Activated CD4-positive, alpha-beta T cell treated with anti-CD3 and anti-CD28 coated beads, Interleukin-2, amount 50 U/mL, for 16 hours (primary cell): ENCODE data around the gene ZBTB7A.

Source experiments
- DNase-seq: peaks from one replicate; pipeline ENCODE4 v3.0.0-alpha.2; 2020

The ZBTB7A gene

GRCh38 chr19:4052114-4052992 is 14.3 kb downstream of the ZBTB7A start:
- DNase-seq = no peak

DNA sequence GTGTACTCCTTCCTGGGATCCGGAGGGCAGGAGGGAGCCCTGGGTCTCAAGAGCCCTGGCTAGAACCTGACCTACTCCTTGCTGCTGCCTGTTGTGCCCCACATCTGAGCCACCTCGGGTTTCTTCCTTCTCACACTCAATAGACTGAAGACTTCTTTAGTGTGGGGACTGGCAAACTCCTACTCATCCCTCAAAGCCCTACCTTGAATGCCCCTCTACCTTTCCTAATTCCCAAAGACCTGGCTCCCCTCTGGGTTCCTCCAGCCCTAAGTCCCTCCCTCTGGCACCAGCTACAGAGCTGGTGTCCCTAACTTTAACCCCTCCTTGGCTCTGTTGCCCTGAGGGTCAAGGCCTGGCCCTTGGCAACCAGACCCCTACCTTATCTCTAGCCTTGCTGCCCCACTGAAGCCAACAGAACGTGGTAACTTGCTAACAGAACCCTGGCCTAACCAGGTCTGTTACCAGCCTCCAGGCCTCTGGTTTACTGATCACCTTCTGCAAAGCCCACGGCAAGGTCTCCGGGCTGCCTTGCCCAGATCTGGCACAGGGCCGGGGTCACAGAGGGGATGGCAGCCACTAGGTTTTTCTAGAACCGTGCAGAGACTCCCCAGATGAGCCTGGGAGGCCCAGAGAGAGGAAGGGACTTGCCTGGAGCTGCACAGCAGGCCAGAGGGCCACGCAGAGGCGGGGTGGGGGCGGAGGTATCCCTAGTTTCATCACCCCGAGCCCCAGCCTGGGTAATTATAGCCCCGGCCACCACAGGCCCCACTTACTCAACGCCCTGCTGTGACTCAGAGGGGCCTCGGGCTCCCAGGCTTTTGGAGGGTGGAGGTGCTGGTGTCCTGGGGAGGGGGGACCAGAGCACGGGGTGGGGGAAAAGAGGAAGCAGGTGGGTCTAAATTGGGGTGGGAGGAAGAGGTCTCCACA is 15.3 kb downstream of the ZBTB7A start:
- DNase-seq = no peak

- no peak for DNase-seq
Measured at GRCh38 chr19:4049432-4049831, 17.3 kb downstream of the ZBTB7A start.

DNA sequence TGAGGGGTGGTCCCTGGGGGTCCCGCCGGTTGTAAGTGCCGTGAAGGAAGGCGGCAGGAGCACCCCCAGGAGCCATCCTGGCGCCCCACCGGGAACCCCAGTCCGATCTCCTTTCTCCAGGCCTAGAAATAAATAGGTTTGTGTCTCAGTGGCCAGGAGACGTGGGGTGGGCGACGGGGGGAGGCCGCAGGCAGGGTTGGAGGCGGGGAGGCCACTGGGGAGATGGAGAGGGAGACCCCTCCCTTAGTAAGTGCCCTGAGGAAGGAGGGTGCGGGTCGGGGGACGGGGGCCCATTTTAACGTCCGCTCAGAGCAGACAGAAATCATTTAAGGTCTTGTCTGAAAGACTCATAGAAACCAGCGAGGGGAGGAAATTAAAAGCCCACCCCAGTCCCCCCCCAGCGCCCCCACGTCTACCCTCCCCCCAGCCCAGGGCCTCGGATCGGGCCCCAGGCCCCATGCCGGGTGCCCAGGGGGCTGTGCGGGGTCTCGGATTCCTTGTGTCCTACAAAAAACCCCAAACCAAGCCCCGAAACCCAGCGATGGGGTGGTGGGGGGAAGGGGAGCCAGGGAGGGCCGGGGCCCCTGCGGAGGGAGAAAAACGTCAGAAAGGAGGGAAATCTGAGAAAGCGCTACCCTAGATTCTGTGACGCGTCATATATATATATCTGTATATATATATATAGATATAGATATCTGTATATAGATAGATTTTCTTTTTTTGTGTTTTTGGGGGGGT is 19.6 kb downstream of the ZBTB7A start:
- no peak for DNase-seq

DNA sequence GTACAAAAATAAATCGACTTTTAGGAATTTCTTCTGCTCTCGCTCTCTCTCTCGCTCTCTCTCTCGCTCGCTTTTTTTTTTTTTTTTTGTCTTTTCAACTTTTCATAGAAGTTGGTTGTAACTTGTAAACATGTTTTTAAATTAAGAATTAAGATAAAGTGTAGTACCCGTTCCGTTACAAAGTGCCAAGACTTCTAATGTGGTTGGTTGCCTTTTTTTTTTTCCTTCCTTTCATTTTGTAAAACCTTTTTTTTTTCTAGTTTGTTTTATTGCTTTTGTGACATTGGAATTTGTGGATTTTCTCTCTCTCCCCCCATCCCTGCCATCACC is 20.4 kb downstream of the ZBTB7A start:
- no peak for DNase-seq

- no peak for DNase-seq
Measured at GRCh38 chr19:4045597-4046361, 20.9 kb downstream of the ZBTB7A start.

GRCh38 chr19:4044990-4045465 is 21.7 kb downstream of the ZBTB7A start:
- no peak for DNase-seq

DNA sequence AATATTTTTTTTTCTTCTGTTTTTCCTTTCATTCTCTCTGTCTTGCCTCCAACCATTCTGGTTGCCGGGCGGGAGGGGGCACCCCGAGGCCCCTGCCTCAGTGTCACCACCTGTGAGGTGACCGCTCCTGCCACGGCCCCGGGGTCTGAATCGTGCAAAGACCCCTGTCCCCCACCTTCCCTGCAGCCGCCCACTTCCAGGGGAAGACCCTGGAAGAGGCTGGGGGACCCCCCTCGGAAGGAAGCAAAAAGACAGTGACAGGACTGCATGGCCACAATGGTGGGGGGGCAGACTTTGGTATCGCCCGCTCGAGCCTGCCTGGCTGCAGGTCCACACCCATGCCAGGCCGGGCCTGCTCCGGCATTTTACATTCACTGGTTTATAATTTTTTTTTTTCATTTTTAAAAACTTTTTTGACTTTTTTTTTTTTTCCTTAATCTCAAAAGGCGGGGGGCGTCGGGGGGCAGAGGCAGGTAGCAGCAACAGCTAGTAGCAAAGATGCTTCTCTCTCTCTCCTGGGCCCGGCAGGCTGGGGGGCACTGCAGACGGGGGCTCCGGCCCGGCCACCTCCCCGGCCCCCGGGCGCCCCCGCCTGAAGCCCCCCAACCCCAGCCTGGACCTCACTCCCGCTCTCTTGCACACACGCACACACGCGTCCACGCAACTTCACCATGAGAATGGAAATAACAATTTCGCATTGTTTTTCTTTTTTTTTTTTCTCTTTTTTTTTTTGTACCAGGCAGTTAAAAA is 22.6 kb downstream of the ZBTB7A start:
- DNase-seq = no peak

GRCh38 chr19:4043401-4043800 is 23.3 kb downstream of the ZBTB7A start:
- no peak for DNase-seq

DNA sequence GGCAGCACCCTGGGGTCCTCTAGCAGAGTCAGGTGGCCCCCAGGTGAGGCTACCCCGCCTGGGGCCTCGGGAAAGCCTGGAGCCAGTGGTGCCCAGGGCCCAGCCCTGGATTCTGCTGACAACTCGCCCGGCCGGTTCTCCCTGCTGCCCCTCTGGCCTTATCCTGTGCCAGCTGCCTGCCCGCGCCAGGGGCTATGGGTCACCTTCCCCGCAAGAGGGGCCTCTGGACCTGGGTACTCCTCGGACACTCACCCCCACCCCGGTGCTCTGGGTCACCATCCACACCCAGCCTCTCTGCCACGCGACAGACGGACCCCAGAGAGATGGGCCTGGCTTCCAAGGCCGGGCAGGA is 24.0 kb downstream of the ZBTB7A start:
- DNase-seq = no peak

DNA sequence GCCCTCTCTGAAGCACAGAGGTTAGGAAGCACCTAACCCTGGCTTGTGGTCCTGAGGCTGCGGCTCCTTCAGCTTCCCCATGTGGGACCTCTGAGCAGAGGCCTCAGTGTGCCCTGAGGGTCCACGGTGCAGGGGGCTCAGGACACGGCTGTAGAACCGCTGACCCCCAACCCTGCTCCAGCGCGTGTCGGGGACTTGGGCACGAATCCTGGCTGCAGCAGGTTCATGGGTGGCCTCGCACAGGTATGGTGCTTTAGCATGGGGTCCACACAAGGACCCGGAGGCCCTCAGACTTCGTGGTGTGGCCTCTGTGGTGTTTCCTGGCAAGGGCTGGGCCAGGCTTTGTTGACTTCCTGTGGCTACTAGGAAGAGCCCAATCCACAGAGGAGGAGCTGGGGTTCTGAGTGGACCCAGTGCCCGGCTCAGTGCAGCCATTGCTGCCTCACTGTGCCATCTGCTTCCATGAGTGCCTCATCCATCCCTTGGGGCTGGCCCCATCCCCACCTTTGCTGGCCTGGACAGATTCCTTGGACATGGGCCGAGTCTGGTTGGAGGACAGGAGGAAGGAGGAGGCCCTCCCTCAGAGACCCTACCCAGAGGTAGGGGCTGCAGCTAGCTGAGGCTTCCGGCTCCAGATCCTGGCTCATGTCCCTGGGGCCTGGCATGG is 24.5 kb downstream of the ZBTB7A start:
- no peak for DNase-seq

DNA sequence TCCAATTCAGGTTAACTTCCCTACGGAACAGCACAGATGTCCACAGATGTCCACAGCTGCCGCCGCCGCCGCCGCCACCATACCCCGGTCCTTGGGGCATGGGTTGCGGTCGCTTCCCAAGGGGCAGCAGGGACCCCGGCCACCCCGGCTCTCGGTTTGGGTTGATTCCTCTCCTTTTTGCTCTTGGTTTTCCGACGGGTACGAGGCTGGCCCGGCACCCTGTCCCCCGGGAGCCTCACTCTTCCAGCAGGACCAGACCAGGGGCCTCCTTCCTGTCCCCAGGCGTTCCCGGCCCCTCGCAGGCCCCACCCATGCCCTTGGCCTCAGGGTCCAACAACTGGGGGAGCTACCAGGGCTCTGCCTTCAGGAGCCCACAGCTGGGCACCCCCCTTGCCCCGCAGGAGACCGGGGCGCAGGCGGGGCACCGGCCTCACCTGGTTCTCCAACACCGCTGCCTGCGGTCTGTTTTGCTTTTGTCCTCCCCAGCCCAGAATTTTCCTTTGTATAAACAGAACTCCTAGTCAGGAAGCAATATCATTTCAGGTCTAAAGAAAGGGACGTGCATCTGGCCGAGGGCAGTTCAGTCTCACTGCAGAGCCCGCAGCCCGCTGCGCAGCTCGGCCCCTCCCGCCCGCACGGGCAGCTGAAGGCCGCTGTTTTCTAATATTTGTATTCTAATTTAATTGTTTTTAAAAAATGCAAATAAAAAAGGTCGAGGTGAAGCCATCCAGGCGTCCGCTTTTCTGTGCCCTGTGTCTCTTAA is 27.9 kb downstream of the ZBTB7A start:
- no peak for DNase-seq

GRCh38 chr19:4038057-4038456 is 28.6 kb downstream of the ZBTB7A start:
- no peak for DNase-seq

GRCh38 chr19:4037301-4037949 is 29.3 kb downstream of the ZBTB7A start:
- no peak for DNase-seq

- no peak for DNase-seq
Measured at GRCh38 chr19:4036576-4037300, 30.0 kb downstream of the ZBTB7A start.

- no peak for DNase-seq
Measured at GRCh38 chr19:4035582-4035981, 31.1 kb downstream of the ZBTB7A start.

DNA sequence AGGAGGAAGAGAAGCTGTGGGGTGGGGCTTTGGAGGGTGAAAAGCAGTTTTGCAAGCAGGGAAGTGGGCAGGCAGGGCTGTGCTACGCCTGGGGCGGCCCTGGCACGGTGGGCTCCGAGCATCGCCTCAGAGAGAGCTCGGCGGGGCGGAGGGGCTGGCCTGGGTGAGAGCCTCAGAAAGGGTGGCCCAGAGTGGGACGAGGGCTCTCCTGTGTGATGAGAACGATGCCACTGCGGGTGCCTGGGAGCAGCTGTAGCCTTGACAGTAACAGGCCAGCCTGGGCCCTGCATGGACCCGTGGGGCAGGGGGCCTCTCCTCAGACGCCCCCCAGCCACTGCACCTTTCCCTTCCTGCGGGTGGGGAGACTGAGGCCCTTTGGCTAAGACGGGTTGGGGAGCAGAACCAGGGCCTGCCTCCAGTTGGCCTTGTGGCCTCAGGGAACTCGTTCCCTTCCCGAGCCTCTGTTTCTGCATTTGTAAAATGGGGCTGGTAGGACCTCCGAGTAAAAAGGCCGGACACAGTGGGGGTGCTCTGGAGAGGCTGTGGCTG is 31.6 kb downstream of the ZBTB7A start:
- no peak for DNase-seq
